ENCODE data around the gene ABTB1. TPM values are rescaled to one million over a fixed set of nuclear protein-coding genes. Genes with fewer than 3 reads are reported as not detected.
A peak's percentile ranks its signal among the peaks of the same experiment; 100 is the strongest.

The ABTB1 gene
- total RNA-seq, 1 experiment from 2014 or later = 6.9 TPM

- DNase-seq (ENCODE audit: low read depth, low spot score) (no peak), ATAC-seq (no peak)
- intact Hi-C loops (cut with micrococcal nuclease; ENCODE audit: unreplicated experiment) = loop anchor here (10.0 kb wide), 1 partner anchor 131 kb away; the partner anchor contains the start of gene MGLL
- H3K27ac ChIP-seq (ENCODE audit: low read length) = no peak overlapping the region
- POLR2A ChIA-PET = no interaction called here
- BruUV-seq (replicated peaks) = no TSS peak
- H3K9me3 ChIP-seq (ENCODE audit: control insufficient read depth, insufficient read depth, low read depth, low read length) = no peaks in the 10 kb centered on the region
- no peaks in the 10 kb centered on the region for H3K27me3 ChIP-seq (ENCODE audit: control insufficient read depth, insufficient read depth, low read length)
- no peaks in the 10 kb centered on the region for H3K4me1 ChIP-seq (ENCODE audit: control insufficient read depth, insufficient read depth, low read length)
- no peak overlapping the region for H3K4me3 ChIP-seq (ENCODE audit: low read depth in 2 of 2, low read length in 2 of 2)
- H3K36me3 ChIP-seq (ENCODE audit: control insufficient read depth, insufficient read depth, low read length) = no peaks in the 10 kb centered on the region
- CTCF ChIA-PET = interaction anchor here (0.7 kb wide), 1 partner anchor 282 kb away, joined by 5 read pairs; no protein-coding TSS in a partner anchor
- in situ Hi-C loops (cut with HindIII; ENCODE audit: low pct_unique_long_range_greater_than_20kb, low sequenced_read_pairs) = no loop called here
- no peak for TF ChIP-seq TCF7L2 (IDR thresholded peaks at IDR 0.05; ENCODE audit: low read depth, low read length)
- TF ChIP-seq REST (IDR thresholded peaks at IDR 0.05; ENCODE audit: insufficient read depth in 1 of 2, low read depth in 2 of 2, low read length in 1 of 2) = no peak
- TF ChIP-seq SIN3A (IDR thresholded peaks at IDR 0.05; ENCODE audit: borderline replicate concordance, insufficient read depth, low read depth, low read length) = no peak
- no peak for TF ChIP-seq POLR2AphosphoS5 (IDR thresholded peaks at IDR 0.05; ENCODE audit: low read depth, low read length)
- no peak for TF ChIP-seq CTCF (IDR thresholded peaks at IDR 0.05)
These were observed 20.6 kb downstream of the ABTB1 start for GRCh38 chr3:127693336-127693843.

- CTCF ChIA-PET = interaction anchor here (0.6 to 1.6 kb wide), 9 partner anchors 11 to 866 kb away, joined by 3 to 13 read pairs (median 5); no protein-coding TSS in a partner anchor
- no peak for DNase-seq (ENCODE audit: low read depth, low spot score)
- POLR2A ChIA-PET = no interaction called here
- TF ChIP-seq CTCF (IDR thresholded peaks at IDR 0.05) (peak; percentile 84), SIN3A (IDR thresholded peaks at IDR 0.05; ENCODE audit: borderline replicate concordance, insufficient read depth, low read depth, low read length) (no peak), POLR2AphosphoS5 (IDR thresholded peaks at IDR 0.05; ENCODE audit: low read depth, low read length) (no peak), TCF7L2 (IDR thresholded peaks at IDR 0.05; ENCODE audit: low read depth, low read length) (no peak), REST (IDR thresholded peaks at IDR 0.05; ENCODE audit: insufficient read depth in 1 of 2, low read depth in 2 of 2, low read length in 1 of 2) (no peak)
- intact Hi-C loops (cut with micrococcal nuclease; ENCODE audit: unreplicated experiment) = loop anchor here (2.0 to 10.0 kb wide), 2 partner anchors 42 to 130 kb away; partner anchors contain the start of gene MGLL
- Histone ChIP-seq H3K9me3 (ENCODE audit: control insufficient read depth, insufficient read depth, low read depth, low read length) (no peaks in the 10 kb centered on the region), H3K4me1 (ENCODE audit: control insufficient read depth, insufficient read depth, low read length) (no peaks in the 10 kb centered on the region), H3K4me3 (ENCODE audit: low read depth in 2 of 2, low read length in 2 of 2) (no peak overlapping the region), H3K27ac (ENCODE audit: low read length) (no peak overlapping the region), H3K36me3 (ENCODE audit: control insufficient read depth, insufficient read depth, low read length) (no peaks in the 10 kb centered on the region), H3K27me3 (ENCODE audit: control insufficient read depth, insufficient read depth, low read length) (no peaks in the 10 kb centered on the region)
- no TSS peak for BruUV-seq (replicated peaks)
- in situ Hi-C loops (cut with HindIII; ENCODE audit: low pct_unique_long_range_greater_than_20kb, low sequenced_read_pairs) = no loop called here
- ATAC-seq = peak; percentile 91
These were observed 21.9 kb downstream of the ABTB1 start for GRCh38 chr3:127694467-127695215.

Measured in Panc1 (cell line).